Measurements from ENCODE around the gene AP3M1.

Gene AP3M1

DNA sequence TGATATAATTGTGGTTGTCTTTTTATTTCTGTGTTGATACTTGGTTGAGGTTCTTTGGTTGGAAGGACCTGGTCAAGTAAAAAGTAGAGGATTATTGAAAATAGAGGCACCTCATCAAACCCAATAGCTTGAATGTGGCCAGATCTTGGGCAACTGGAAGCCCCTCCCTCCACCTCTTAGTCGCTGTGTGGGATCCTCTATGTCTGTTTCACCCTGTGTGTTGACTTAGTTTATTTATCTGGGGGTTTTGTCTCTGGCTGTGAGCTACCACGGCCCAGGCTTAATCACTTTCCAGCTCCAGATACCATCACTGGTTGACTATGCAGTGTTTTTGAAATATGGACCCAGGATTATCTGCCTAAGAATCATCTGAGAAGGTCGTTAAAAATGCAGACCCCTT is 58.3 kb downstream of the AP3M1 start:
- Histone ChIP-seq H4K20me1 (ENCODE audit: insufficient read depth, low read length) (no peaks in the 10 kb centered on the region), H3K79me2 (ENCODE audit: low read length) (no peaks in the 10 kb centered on the region), H3K4me3 (ENCODE audit: low read length) (no peak overlapping the region), H3K9me2 (replicated peaks; ENCODE audit: insufficient read depth, low read length) (no peaks in the 10 kb centered on the region), H3K9ac (ENCODE audit: low read length) (no peak overlapping the region), H3K4me2 (ENCODE audit: low read depth, low read length) (no peak overlapping the region), H3K4me1 (ENCODE audit: low read length) (no peaks in the 10 kb centered on the region), H3K27ac (ENCODE audit: low read length) (no peak overlapping the region), H3K27me3 (replicated peaks; ENCODE audit: insufficient read depth, low read length) (no peaks in the 10 kb centered on the region), H3K9me3 (replicated peaks; ENCODE audit: insufficient read depth, low read length) (no peaks in the 10 kb centered on the region), H3F3A (ENCODE audit: insufficient read depth, low read length) (no peaks in the 10 kb centered on the region), H3K36me3 (replicated peaks; ENCODE audit: insufficient read depth, low read length) (no peaks in the 10 kb centered on the region), H2AFZ (ENCODE audit: low read length) (no peak overlapping the region)
- DNase-seq = no peak
- TF ChIP-seq, protein P1, sequence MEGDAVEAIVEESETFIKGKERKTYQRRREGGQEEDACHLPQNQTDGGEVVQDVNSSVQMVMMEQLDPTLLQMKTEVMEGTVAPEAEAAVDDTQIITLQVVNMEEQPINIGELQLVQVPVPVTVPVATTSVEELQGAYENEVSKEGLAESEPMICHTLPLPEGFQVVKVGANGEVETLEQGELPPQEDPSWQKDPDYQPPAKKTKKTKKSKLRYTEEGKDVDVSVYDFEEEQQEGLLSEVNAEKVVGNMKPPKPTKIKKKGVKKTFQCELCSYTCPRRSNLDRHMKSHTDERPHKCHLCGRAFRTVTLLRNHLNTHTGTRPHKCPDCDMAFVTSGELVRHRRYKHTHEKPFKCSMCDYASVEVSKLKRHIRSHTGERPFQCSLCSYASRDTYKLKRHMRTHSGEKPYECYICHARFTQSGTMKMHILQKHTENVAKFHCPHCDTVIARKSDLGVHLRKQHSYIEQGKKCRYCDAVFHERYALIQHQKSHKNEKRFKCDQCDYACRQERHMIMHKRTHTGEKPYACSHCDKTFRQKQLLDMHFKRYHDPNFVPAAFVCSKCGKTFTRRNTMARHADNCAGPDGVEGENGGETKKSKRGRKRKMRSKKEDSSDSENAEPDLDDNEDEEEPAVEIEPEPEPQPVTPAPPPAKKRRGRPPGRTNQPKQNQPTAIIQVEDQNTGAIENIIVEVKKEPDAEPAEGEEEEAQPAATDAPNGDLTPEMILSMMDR (IDR thresholded peaks at IDR 0.05; ENCODE audit: low read length) = no peak
- TF ChIP-seq EZH2phosphoT487 (IDR thresholded peaks at IDR 0.05; ENCODE audit: low read length) (no peak), EZH2 (optimal IDR thresholded peaks at IDR 0.05; ENCODE audit: low read depth, low read length) (no peak)

DNA sequence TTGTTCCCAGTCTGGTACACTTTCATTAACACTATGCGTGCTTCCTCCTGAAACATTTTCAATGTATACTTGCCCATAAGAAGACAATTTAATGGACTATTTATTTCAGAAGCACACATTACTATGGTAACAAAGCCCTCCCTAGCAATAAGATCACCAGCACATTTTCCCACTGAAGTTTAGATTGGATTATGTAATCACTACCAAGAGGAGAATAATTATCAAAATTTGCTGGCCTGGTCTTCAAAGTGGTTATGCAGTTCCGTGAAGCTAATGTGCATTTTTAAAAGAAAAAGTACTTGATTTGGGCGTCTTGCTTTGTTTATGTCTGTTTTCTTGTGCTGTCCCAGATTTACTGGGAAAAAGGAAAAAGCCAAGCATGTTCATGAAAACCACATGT is 61.9 kb downstream of the AP3M1 start:
- H3K9ac ChIP-seq (ENCODE audit: low read length) = no peak overlapping the region
- no peaks in the 10 kb centered on the region for H3K9me2 ChIP-seq (replicated peaks; ENCODE audit: insufficient read depth, low read length)
- H3K4me2 ChIP-seq (ENCODE audit: low read depth, low read length) = no peak overlapping the region
- H3K36me3 ChIP-seq (replicated peaks; ENCODE audit: insufficient read depth, low read length) = no peaks in the 10 kb centered on the region
- no peak overlapping the region for H3K4me3 ChIP-seq (ENCODE audit: low read length)
- H2AFZ ChIP-seq (ENCODE audit: low read length) = no peak overlapping the region
- peaks cover 8% of the 10 kb centered on the region for H3K4me1 ChIP-seq (ENCODE audit: low read length)
- H3K9me3 ChIP-seq (replicated peaks; ENCODE audit: insufficient read depth, low read length) = no peaks in the 10 kb centered on the region
- H3K27me3 ChIP-seq (replicated peaks; ENCODE audit: insufficient read depth, low read length) = no peaks in the 10 kb centered on the region
- no peaks in the 10 kb centered on the region for H3K79me2 ChIP-seq (ENCODE audit: low read length)
- TF ChIP-seq EZH2 (optimal IDR thresholded peaks at IDR 0.05; ENCODE audit: low read depth, low read length) (no peak), EZH2phosphoT487 (IDR thresholded peaks at IDR 0.05; ENCODE audit: low read length) (no peak)
- TF ChIP-seq, protein P1 (IDR thresholded peaks at IDR 0.05; ENCODE audit: low read length) = no peak
- peaks cover 9% of the 10 kb centered on the region; the same call in 1 of the 2 replicates for H3F3A ChIP-seq (ENCODE audit: insufficient read depth, low read length)
- H4K20me1 ChIP-seq (ENCODE audit: insufficient read depth, low read length) = no peaks in the 10 kb centered on the region
- no peak overlapping the region for H3K27ac ChIP-seq (ENCODE audit: low read length)
- no peak for DNase-seq

DNA sequence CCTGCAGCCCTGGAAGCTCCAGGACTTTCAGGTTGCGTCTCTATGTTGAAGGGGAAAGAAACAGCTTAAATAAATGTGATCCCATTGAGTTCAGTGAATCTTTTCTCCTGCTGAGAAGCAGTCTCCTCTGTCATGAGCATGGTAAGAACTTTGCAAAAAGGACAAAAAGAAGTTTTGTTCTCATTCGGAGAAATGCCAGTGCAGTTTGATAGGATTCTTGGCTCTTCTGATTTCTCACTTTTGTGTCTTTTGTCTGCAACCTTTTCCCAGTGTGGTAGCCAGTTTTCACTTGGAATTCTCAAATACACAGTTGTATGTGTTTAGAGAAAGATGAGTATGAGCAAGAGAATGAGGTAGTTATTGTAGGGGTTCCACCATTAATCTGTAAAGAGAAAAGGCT is 64.3 kb downstream of the AP3M1 start:
- no peaks in the 10 kb centered on the region for H3K9me2 ChIP-seq (replicated peaks; ENCODE audit: insufficient read depth, low read length)
- no peaks in the 10 kb centered on the region for H3K9me3 ChIP-seq (replicated peaks; ENCODE audit: insufficient read depth, low read length)
- peaks cover 9% of the 10 kb centered on the region; the same call in 1 of the 2 replicates for H3F3A ChIP-seq (ENCODE audit: insufficient read depth, low read length)
- no peak for DNase-seq
- no peak overlapping the region for H3K9ac ChIP-seq (ENCODE audit: low read length)
- no peak overlapping the region for H2AFZ ChIP-seq (ENCODE audit: low read length)
- TF ChIP-seq EZH2phosphoT487 (IDR thresholded peaks at IDR 0.05; ENCODE audit: low read length) = no peak
- TF ChIP-seq EZH2 (optimal IDR thresholded peaks at IDR 0.05; ENCODE audit: low read depth, low read length) = no peak
- TF ChIP-seq, protein P1 (IDR thresholded peaks at IDR 0.05; ENCODE audit: low read length) = no peak
- H3K4me3 ChIP-seq (ENCODE audit: low read length) = no peak overlapping the region
- H3K79me2 ChIP-seq (ENCODE audit: low read length) = no peaks in the 10 kb centered on the region
- peaks cover 8% of the 10 kb centered on the region for H3K4me1 ChIP-seq (ENCODE audit: low read length)
- no peaks in the 10 kb centered on the region for H3K36me3 ChIP-seq (replicated peaks; ENCODE audit: insufficient read depth, low read length)
- H3K27me3 ChIP-seq (replicated peaks; ENCODE audit: insufficient read depth, low read length) = no peaks in the 10 kb centered on the region
- H3K27ac ChIP-seq (ENCODE audit: low read length) = no peak overlapping the region
- H3K4me2 ChIP-seq (ENCODE audit: low read depth, low read length) = no peak overlapping the region
- H4K20me1 ChIP-seq (ENCODE audit: insufficient read depth, low read length) = no peaks in the 10 kb centered on the region

Data from MM.1S (cell line).